ENCODE measurements around the gene DDHD1.
A peak's percentile ranks its signal among the peaks of the same experiment; 100 is the strongest.

DDHD1 gene

DNA sequence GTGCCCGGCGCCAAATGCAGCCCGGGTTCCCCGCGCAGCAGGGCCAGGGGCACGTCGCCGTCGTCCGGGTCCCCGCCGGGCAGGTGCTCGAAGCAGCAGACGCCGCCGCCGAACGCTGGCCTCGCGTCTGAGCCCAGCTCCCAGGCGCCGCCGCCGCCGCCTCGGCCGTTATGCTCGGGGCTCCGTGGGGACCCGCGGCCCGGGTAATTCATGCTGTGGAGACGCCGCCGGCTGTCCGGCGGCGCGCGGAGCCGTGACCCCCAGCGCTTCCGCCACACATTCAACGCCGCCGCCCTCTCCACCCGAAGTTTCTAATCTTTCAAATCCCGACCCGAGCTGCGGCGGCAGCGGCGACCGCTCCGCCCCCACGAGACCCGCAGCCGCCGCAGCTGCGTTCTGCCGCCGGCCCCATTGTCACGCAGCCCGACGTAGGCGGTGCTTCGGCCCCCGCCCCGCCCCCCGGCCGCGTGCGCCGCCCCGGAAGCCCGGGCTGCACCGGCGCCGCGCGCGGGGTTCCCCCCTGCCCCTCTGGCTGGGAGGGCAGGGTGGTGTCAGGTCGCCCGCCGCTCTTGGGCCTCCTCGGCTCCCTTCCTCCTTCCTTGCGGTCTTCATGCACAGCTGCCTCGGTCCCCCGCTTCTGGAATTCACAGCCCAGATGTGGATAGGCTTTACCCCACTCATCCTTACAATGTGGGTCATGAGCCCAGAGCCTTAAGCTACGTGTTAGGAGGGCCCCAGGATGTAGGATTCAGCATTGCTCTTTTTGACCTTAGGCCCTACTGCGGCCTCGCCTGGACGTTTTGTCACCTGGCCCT is at the start of gene DDHD1:
Gene DDHD1, minus strand, starts transcription at position 437 of the 815 bp plus-strand sequence. Its CDS starts 225 bp downstream, at position 212.
- Histone ChIP-seq H3K36me3 (ENCODE audit: control insufficient read depth, insufficient read depth, low read length) (no peaks in the 10 kb centered on the region), H3K4me3 (replicated peaks; ENCODE audit: low read depth, low read length) (peak within 1 kb of the TSS; percentile 98), H3K27me3 (replicated peaks; ENCODE audit: control insufficient read depth, insufficient read depth, low read length) (no peaks in the 10 kb centered on the region)
- TF ChIP-seq, protein P1, sequence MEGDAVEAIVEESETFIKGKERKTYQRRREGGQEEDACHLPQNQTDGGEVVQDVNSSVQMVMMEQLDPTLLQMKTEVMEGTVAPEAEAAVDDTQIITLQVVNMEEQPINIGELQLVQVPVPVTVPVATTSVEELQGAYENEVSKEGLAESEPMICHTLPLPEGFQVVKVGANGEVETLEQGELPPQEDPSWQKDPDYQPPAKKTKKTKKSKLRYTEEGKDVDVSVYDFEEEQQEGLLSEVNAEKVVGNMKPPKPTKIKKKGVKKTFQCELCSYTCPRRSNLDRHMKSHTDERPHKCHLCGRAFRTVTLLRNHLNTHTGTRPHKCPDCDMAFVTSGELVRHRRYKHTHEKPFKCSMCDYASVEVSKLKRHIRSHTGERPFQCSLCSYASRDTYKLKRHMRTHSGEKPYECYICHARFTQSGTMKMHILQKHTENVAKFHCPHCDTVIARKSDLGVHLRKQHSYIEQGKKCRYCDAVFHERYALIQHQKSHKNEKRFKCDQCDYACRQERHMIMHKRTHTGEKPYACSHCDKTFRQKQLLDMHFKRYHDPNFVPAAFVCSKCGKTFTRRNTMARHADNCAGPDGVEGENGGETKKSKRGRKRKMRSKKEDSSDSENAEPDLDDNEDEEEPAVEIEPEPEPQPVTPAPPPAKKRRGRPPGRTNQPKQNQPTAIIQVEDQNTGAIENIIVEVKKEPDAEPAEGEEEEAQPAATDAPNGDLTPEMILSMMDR (IDR thresholded peaks at IDR 0.05; ENCODE audit: insufficient read depth, low read length, poor library complexity, severe bottlenecking): peak; percentile 7
- peak; percentile 95 for DNase-seq (ENCODE audit: extremely low read depth, insufficient read length)

DNA sequence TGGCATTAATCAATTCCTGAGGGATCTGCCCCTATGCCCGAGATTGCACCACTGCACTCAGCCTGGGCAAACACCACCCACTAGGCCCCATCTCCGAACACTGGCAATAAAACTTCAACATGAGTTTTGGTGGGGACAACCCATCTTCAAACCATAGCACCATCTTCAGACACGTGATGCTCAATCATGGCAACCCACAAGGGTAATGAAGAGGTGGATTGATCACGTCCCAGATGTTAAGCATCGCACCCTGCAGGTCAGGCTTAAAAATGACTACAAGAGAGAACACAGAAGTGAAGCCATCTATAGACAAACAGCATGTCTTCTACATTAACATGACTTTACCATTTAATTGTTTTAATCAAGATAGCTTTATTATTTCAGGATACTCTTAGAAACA is 42.8 kb upstream of the DDHD1 start:
- H3K36me3 ChIP-seq (ENCODE audit: control insufficient read depth, insufficient read depth, low read length): no peaks in the 10 kb centered on the region
- TF ChIP-seq, protein P1 (IDR thresholded peaks at IDR 0.05; ENCODE audit: insufficient read depth, low read length, poor library complexity, severe bottlenecking): no peak
- no peak for DNase-seq (ENCODE audit: extremely low read depth, insufficient read length)
- no peaks in the 10 kb centered on the region for H3K27me3 ChIP-seq (replicated peaks; ENCODE audit: control insufficient read depth, insufficient read depth, low read length)
- no peak overlapping the region for H3K4me3 ChIP-seq (replicated peaks; ENCODE audit: low read depth, low read length)

DNA sequence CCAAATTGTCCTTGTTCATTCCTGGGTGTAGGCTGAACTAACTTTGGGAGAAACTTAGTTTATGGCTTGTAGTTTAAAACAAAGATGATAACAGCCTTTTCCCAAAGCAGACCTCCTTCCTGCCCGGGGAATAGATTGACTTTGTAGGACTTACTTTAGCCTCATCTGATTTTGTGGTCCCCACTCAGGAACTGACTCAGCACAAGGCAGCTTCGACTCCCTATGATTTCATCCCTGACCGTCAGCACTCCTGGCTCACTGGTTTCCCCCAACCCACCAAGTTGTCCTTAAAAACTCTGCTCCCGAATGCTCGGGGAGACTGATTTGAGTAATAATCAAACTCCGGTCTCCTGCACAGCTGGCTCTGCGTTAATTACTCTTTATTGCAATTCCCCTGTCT is 40.1 kb upstream of the DDHD1 start:
- Histone ChIP-seq H3K36me3 (ENCODE audit: control insufficient read depth, insufficient read depth, low read length) (no peaks in the 10 kb centered on the region), H3K4me3 (replicated peaks; ENCODE audit: low read depth, low read length) (no peak overlapping the region), H3K27me3 (replicated peaks; ENCODE audit: control insufficient read depth, insufficient read depth, low read length) (no peaks in the 10 kb centered on the region)
- no peak for DNase-seq (ENCODE audit: extremely low read depth, insufficient read length)
- TF ChIP-seq, protein P1 (IDR thresholded peaks at IDR 0.05; ENCODE audit: insufficient read depth, low read length, poor library complexity, severe bottlenecking): no peak

DNA sequence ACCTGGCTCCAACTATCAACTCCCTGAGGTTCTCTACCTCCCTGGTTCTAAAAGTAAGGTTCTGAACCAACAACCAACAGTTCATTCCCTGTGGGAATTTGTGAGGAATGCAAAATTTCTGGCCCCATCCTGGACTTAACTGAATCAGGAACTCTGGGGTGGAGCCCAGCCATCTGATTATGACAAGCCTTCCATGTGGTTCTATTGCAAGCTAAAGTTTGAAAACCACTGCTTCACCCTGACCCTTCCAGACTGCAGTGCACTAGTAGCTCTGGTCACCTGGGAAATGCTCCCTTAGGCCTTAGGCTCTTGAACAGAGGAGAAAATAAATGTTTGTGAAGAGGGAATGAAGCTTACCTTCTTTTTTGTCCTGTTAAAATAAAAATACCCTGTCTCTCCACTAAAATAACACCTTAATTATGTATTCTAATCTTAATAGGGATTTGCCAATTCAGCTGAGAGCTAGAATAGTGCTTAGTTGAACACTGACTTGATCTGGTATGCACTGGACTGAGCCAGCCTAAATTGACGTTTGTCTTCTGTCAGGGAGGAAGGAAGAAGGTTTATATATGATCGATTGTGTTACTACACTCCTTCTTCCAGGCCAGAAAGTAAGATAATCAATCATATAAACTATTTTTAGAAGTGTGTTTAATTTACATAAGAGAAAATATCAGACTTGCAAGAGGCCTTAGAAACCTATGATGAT is 39.1 kb upstream of the DDHD1 start:
- Histone ChIP-seq H3K4me3 (replicated peaks; ENCODE audit: low read depth, low read length) (no peak overlapping the region), H3K36me3 (ENCODE audit: control insufficient read depth, insufficient read depth, low read length) (no peaks in the 10 kb centered on the region), H3K27me3 (replicated peaks; ENCODE audit: control insufficient read depth, insufficient read depth, low read length) (no peaks in the 10 kb centered on the region)
- TF ChIP-seq, protein P1 (IDR thresholded peaks at IDR 0.05; ENCODE audit: insufficient read depth, low read length, poor library complexity, severe bottlenecking): no peak
- no peak for DNase-seq (ENCODE audit: extremely low read depth, insufficient read length)

DNA sequence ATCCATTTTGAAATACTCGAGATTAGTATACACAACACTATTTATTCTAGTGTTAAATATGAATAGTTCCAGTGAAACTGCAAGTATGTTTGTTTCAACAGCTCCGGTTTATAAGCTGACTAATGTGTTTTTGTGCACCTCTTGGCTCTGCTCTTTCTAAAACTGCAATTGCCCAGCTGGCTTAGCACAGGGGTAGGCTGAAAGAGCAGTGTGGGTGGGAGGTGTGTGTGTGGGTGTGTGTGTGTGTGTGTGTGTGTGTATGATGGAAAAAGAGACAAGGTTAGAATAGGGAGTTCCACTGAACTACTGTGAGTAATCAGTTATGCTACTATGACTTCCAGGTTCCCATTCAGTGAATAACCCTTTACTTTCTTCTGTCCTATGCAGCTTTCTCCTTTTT is 37.8 kb upstream of the DDHD1 start:
- TF ChIP-seq, protein P1 (IDR thresholded peaks at IDR 0.05; ENCODE audit: insufficient read depth, low read length, poor library complexity, severe bottlenecking): no peak
- H3K36me3 ChIP-seq (ENCODE audit: control insufficient read depth, insufficient read depth, low read length): no peaks in the 10 kb centered on the region
- H3K4me3 ChIP-seq (replicated peaks; ENCODE audit: low read depth, low read length): no peak overlapping the region
- H3K27me3 ChIP-seq (replicated peaks; ENCODE audit: control insufficient read depth, insufficient read depth, low read length): no peaks in the 10 kb centered on the region
- peak; percentile 30 for DNase-seq (ENCODE audit: extremely low read depth, insufficient read length)

All from GM06990 (cell line).